MM.1S (cell line): Measurements from ENCODE around the gene CHN2.

Experiments
- DNase-seq: peaks from one replicate; pipeline ENCODE4 v3.0.0-alpha.2; 2015
- H2AFZ ChIP-seq: fragments of 300-600 bp; sonication (generic); 2 replicates; pipeline ENCODE4 v1.6.0; 2016; ENCODE audit warnings: antibody characterized with exemption, low read length
- H3F3A ChIP-seq: fragments of 300-600 bp; sonication (generic); 2 replicates; pipeline ENCODE4 v1.6.1; 2016; ENCODE audit warnings: mild to moderate bottlenecking, antibody characterized with exemption, low read length, moderate library complexity, mixed read lengths; ENCODE audit not compliant: insufficient read depth
- H3K27ac ChIP-seq: fragments of 300-600 bp; sonication (generic); 2 replicates; pipeline ENCODE4 v1.5.1; 2016; ENCODE audit warnings: mild to moderate bottlenecking, low read length
- H3K27me3 ChIP-seq: fragments of 300-600 bp; sonication (generic); replicated peaks from 2 replicates; pipeline ENCODE4 v1.6.0; 2016; ENCODE audit warnings: low read length; ENCODE audit not compliant: insufficient read depth
- H3K36me3 ChIP-seq: fragments of 300-600 bp; sonication (generic); replicated peaks from 2 replicates; pipeline ENCODE4 v1.6.1; 2016; ENCODE audit warnings: mild to moderate bottlenecking, low read length, mixed read lengths; ENCODE audit not compliant: insufficient read depth
- H3K4me1 ChIP-seq: fragments of 300-600 bp; sonication (generic); 2 replicates; pipeline ENCODE4 v1.6.1; 2016; ENCODE audit warnings: low read length, mixed read lengths
- H3K4me2 ChIP-seq: fragments of 300-600 bp; sonication (generic); 2 replicates; pipeline ENCODE4 v1.6.0; 2016; ENCODE audit warnings: low read depth, low read length
- H3K4me3 ChIP-seq: fragments of 300-600 bp; sonication (generic); 2 replicates; pipeline ENCODE4 v1.5.1; 2016; ENCODE audit warnings: low read length, mixed read lengths
- H3K79me2 ChIP-seq: fragments of 300-600 bp; sonication (generic); 2 replicates; pipeline ENCODE4 v1.6.1; 2016; ENCODE audit warnings: mixed run types, low read length, mixed read lengths
- H3K9ac ChIP-seq: fragments of 300-600 bp; sonication (generic); 2 replicates; pipeline ENCODE4 v1.6.1; 2016; ENCODE audit warnings: low read length, mixed read lengths
- H3K9me2 ChIP-seq: fragments of 300-600 bp; sonication (generic); replicated peaks from 2 replicates; pipeline ENCODE4 v1.6.1; 2016; ENCODE audit warnings: mild to moderate bottlenecking, low read length, mixed read lengths; ENCODE audit not compliant: insufficient read depth
- H3K9me3 ChIP-seq: fragments of 300-600 bp; sonication (generic); replicated peaks from 2 replicates; pipeline ENCODE4 v1.6.1; 2016; ENCODE audit warnings: mild to moderate bottlenecking, low read length, mixed read lengths; ENCODE audit not compliant: insufficient read depth
- H4K20me1 ChIP-seq: fragments of 300-600 bp; sonication (generic); 2 replicates; pipeline ENCODE4 v1.6.1; 2016; ENCODE audit warnings: mild to moderate bottlenecking, low read length, moderate library complexity, mixed read lengths; ENCODE audit not compliant: insufficient read depth
- CTCF ChIP-seq: fragments of 300-600 bp; sonication (generic); IDR thresholded peaks from 2 replicates; pipeline ENCODE4 v1.5.1; 2016; ENCODE audit warnings: antibody characterized with exemption, low read length, mixed read lengths
- EZH2 ChIP-seq: fragments of 300-600 bp; sonication (generic); optimal IDR thresholded peaks from 2 replicates; pipeline ENCODE3; 2017; ENCODE audit warnings: low read depth, mild to moderate bottlenecking, antibody characterized with exemption, low read length, mixed read lengths
- EZH2phosphoT487 ChIP-seq: fragments of 300-600 bp; sonication (generic); IDR thresholded peaks from 2 replicates; pipeline ENCODE4 v1.6.1; 2018; ENCODE audit warnings: antibody characterized with exemption, low read length

CHN2 gene

GRCh38 chr7:29325476-29325875, 130.9 kb downstream of the CHN2 start:
- H3K4me1 ChIP-seq: 0 out of 2 replicates have a peak, but pooled peaks cover 5% of the 10 kb centered on the region
- TF ChIP-seq EZH2 (no peak), CTCF (no peak), EZH2phosphoT487 (no peak)
- no peaks in the 10 kb centered on the region for H3K9me3 ChIP-seq
- H3K9me2 ChIP-seq: no peaks in the 10 kb centered on the region
- no peaks in the 10 kb centered on the region for H3F3A ChIP-seq
- H4K20me1 ChIP-seq: no peaks in the 10 kb centered on the region
- H3K27me3 ChIP-seq: no peaks in the 10 kb centered on the region
- no peak overlapping the region for H3K27ac ChIP-seq
- no peak overlapping the region for H3K4me3 ChIP-seq
- H3K4me2 ChIP-seq: no peak overlapping the region
- no peaks in the 10 kb centered on the region for H3K36me3 ChIP-seq
- DNase-seq: no peak
- no peak overlapping the region for H3K9ac ChIP-seq
- no peaks in the 10 kb centered on the region for H3K79me2 ChIP-seq
- H2AFZ ChIP-seq: no peak overlapping the region

GRCh38 chr7:29326864-29327263, 132.3 kb downstream of the CHN2 start:
- DNase-seq: no peak
- Histone ChIP-seq H3K9ac (no peak overlapping the region), H3K4me2 (no peak overlapping the region), H3K27me3 (no peaks in the 10 kb centered on the region), H3K4me1 (0 out of 2 replicates have a peak, but pooled peaks cover 5% of the 10 kb centered on the region), H3K27ac (no peak overlapping the region), H2AFZ (no peak overlapping the region), H3K9me3 (no peaks in the 10 kb centered on the region), H3K4me3 (no peak overlapping the region), H4K20me1 (no peaks in the 10 kb centered on the region), H3K79me2 (no peaks in the 10 kb centered on the region), H3K36me3 (no peaks in the 10 kb centered on the region), H3F3A (no peaks in the 10 kb centered on the region), H3K9me2 (no peaks in the 10 kb centered on the region)
- TF ChIP-seq EZH2phosphoT487 (no peak), EZH2 (no peak), CTCF (no peak)

GRCh38 chr7:29327455-29327854, 132.9 kb downstream of the CHN2 start:
- no peaks in the 10 kb centered on the region for H3K27me3 ChIP-seq
- no peak overlapping the region for H3K9ac ChIP-seq
- TF ChIP-seq EZH2phosphoT487 (no peak), EZH2 (no peak), CTCF (no peak)
- no peak overlapping the region for H2AFZ ChIP-seq
- H3K9me2 ChIP-seq: no peaks in the 10 kb centered on the region
- H4K20me1 ChIP-seq: no peaks in the 10 kb centered on the region
- no peaks in the 10 kb centered on the region for H3K36me3 ChIP-seq
- no peaks in the 10 kb centered on the region for H3F3A ChIP-seq
- H3K4me2 ChIP-seq: no peak overlapping the region
- DNase-seq: no peak
- H3K27ac ChIP-seq: no peak overlapping the region
- no peak overlapping the region for H3K4me3 ChIP-seq
- 0 out of 2 replicates have a peak, but pooled peaks cover 5% of the 10 kb centered on the region for H3K4me1 ChIP-seq
- H3K9me3 ChIP-seq: no peaks in the 10 kb centered on the region
- no peaks in the 10 kb centered on the region for H3K79me2 ChIP-seq
